WI38 (cell line): ENCODE data around the gene C11orf91.
"Not testable (repeated sequence)": the region's sequence is repeated elsewhere in the genome, so short reads cannot be mapped to it uniquely, and the experiment has no call there.

ENCODE experiments used
- H3K4me3 ChIP-seq: 2 replicates; pipeline ENCODE4 v1.5.1; 2011; ENCODE audit warnings: low read depth, mild to moderate bottlenecking, control low read depth, low read length
- TF ChIP-seq, protein P1 (sequence below): IDR thresholded peaks from 2 replicates; pipeline ENCODE4 v1.5.1; 2012; ENCODE audit warnings: low read depth, mild to moderate bottlenecking, control low read depth, low read length

C11orf91 gene

DNA sequence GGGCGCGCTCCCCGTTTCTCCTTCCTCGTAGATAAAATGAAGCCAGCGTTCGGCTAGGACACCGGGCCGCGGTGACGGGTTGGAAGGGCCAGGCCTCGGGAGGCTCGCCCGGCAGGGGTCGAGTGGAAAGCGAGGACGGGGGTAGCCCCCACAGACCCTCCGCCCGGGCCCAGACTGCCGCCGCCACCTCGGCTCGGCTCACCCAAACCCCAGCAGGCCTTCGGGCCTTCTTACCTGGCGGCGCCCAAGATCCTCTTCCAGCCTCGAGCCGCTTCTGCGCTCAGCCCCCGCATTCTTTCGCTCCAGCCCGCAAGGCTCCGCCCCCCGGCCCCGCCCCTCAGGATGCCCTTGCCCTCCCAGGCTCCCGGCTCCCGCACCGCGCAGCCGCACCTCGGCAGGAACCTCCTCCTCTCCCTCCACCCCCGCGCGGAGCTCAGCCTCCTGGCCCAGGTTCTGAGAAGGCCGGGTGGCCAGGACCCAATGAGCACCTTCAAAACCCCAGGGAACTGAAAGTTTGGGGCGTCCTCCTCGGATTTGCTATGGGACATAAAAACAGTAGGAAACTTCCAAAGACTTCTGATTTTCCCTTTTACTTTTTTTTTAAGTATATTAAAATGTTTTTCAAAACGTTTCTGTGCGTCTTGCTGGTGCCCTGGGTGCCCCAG, 35.7 kb upstream of the C11orf91 start, which contains the start of gene CD59:
CD59 (minus strand) TSS at position 276 of the 665 bp plus-strand sequence. CDS start 13,978 bp downstream, outside the sequence.
- peak within 1 kb of the TSS; percentile 91 for H3K4me3 ChIP-seq

DNA sequence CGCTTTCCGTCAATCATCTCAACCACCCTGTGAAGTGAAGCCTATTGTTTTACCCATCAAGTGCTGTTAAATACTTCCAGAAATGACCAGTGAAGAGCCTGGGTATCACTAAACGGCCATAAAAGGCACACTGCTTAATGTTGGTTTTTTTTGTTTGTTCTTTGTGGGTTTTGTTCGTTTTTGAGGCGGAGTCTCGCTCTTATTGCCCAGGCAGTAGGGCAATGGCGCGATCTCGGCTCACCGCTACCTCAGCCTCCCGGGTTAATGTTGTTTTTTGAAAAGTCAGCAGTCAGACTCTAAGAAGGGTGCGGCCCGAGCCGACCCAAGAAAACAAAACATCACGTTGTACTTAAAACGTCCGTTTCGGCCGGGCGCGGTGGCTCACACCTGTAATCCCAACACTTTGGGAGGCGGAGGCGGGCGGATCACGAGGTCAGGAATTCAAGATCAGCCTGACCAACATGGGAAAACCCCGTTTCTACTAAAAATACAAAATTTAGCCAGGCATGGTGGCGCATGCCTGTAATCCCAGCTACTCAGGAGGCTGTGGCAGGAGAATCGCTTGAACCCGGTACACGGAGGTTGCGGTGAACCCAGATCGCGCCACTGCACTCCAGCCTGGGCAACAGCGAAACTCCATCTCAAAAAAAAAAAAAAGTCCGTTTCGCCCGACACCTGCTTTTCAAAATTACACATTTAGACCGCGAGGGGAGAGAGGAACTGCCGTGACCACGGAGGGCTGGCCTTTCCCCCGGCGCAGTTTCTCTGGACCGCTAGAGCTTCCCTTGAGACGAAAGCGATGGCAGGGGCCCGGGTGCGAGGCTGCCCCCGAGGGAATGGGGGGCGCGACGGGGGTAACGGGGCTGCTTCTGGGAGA, 34.9 kb upstream of the C11orf91 start:
- peak overlapping the region; percentile 91 for H3K4me3 ChIP-seq
- TF ChIP-seq, protein P1, sequence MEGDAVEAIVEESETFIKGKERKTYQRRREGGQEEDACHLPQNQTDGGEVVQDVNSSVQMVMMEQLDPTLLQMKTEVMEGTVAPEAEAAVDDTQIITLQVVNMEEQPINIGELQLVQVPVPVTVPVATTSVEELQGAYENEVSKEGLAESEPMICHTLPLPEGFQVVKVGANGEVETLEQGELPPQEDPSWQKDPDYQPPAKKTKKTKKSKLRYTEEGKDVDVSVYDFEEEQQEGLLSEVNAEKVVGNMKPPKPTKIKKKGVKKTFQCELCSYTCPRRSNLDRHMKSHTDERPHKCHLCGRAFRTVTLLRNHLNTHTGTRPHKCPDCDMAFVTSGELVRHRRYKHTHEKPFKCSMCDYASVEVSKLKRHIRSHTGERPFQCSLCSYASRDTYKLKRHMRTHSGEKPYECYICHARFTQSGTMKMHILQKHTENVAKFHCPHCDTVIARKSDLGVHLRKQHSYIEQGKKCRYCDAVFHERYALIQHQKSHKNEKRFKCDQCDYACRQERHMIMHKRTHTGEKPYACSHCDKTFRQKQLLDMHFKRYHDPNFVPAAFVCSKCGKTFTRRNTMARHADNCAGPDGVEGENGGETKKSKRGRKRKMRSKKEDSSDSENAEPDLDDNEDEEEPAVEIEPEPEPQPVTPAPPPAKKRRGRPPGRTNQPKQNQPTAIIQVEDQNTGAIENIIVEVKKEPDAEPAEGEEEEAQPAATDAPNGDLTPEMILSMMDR: no peak

More for the DNA sequence above, 35.7 kb upstream of the C11orf91 start, which contains the start of gene CD59:
- TF ChIP-seq, protein P1: no peak

DNA sequence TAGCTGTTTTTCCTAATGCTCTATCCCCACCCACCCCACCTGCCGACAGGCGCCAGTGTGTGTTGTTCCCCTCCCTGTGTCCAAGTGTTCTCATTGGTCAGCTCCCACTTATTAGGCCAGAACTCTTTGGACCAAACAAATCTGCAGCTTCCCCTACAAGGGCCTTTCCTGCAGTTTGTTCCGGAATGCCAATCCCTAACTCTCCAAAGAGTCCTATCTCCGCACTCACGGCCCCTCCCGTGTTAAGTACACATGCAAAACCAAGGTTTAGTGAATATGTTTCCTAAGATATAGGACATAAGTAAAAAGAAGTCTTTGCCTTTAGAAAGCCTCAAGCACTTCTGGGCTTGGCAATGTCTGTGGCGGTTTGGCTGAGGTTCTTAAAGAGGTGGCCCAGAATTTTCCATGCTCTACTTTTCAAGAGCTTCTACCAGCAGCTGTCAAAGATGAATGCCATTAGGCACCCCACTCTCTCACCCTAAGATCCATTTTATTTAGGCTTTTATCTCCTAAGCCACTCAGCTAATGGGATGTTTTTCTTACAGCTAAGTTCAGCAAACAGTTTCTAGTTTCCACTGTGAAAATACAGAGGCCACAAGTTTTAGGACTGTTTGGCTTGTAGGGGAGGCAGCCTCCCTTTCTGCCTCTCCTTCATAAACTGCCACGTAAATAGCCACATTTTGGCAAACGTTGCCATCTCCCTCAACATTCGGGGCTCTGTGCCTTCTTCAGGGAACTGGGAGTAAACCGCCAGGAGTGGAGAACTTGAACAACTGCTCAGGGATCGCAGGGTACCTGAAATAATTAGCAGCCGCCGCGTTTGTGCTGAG, 34.0 kb upstream of the C11orf91 start:
- TF ChIP-seq, protein P1: no peak
- peak overlapping the region; percentile 91 for H3K4me3 ChIP-seq

GRCh38 chr11:33733980-33734379, 33.4 kb upstream of the C11orf91 start:
- H3K4me3 ChIP-seq: peak overlapping the region; percentile 91
- TF ChIP-seq, protein P1: no peak

GRCh38 chr11:33731723-33732531, 31.3 kb upstream of the C11orf91 start:
- TF ChIP-seq, protein P1: no peak
- H3K4me3 ChIP-seq: no peak overlapping the region

- TF ChIP-seq, protein P1: no peak
- H3K4me3 ChIP-seq: no peak overlapping the region
Measured at GRCh38 chr11:33730716-33731115, 30.1 kb upstream of the C11orf91 start.

GRCh38 chr11:33729072-33729664, 28.5 kb upstream of the C11orf91 start:
- not testable (repeated sequence) for H3K4me3 ChIP-seq

DNA sequence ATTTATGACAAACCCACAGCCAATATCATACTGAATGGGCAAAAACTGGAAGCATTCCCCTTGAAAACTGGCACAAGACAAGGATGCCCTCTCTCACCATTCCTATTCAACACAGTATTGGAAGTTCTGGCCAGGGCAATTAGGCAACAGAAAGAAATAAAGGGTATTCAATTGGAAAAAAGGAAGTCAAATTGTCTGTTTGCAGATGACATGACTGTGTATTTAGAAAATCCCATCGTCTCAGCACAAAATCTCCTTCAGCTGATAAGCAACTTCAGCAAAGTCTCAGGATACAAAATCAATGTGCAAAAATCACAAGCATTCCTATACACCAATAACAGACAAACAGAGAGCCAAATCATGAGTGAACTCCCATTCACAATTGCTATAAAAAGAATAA, 26.9 kb upstream of the C11orf91 start:
- H3K4me3 ChIP-seq: not testable (repeated sequence)
